Mesendoderm (in vitro differentiated cells): Measurements from ENCODE around the gene ZNF451. TPM values are rescaled to one million over a fixed set of nuclear protein-coding genes. Genes with fewer than 3 reads are reported as not detected.
A peak's percentile ranks its signal among the peaks of the same experiment; 100 is the strongest.
"Not testable (repeated sequence)": the region's sequence is repeated elsewhere in the genome, so short reads cannot be mapped to it uniquely, and the experiment has no call there.

Source experiments
- DNase-seq: peaks from one replicate; pipeline ENCODE4 v3.0.0; 2013
- H2AK5ac ChIP-seq: 2 replicates; pipeline ENCODE4 v1.6.1; 2013; ENCODE audit warnings: low read length, inconsistent platforms
- H2BK120ac ChIP-seq: 2 replicates; pipeline ENCODE4 v1.6.1; 2013; ENCODE audit warnings: low read depth, mild to moderate bottlenecking, low read length, moderate library complexity, mixed read lengths
- H2BK15ac ChIP-seq: replicated peaks from 2 replicates; pipeline ENCODE4 v1.6.1; 2013; ENCODE audit warnings: low read depth, mild to moderate bottlenecking, moderate library complexity
- H2BK5ac ChIP-seq: 2 replicates; pipeline ENCODE4 v1.6.1; 2013; ENCODE audit warnings: low read length, inconsistent platforms
- H3K18ac ChIP-seq: 2 replicates; pipeline ENCODE4 v1.6.1; 2013; ENCODE audit warnings: mild to moderate bottlenecking, low read length, mixed read lengths
- H3K23ac ChIP-seq: one replicate; pipeline ENCODE4 v1.6.1; 2013; ENCODE audit warnings: low read length
- H3K27ac ChIP-seq: 2 replicates; pipeline ENCODE4 v1.5.1; 2013; ENCODE audit warnings: low read depth, mild to moderate bottlenecking, inconsistent platforms, low read length, moderate library complexity
- H3K27me3 ChIP-seq: 2 replicates; pipeline ENCODE4 v1.6.1; 2013; ENCODE audit warnings: low read length, control low read depth, mild to moderate bottlenecking, inconsistent platforms; ENCODE audit not compliant: insufficient read depth, poor library complexity
- H3K36me3 ChIP-seq: 2 replicates; pipeline ENCODE4 v1.6.1; 2013; ENCODE audit warnings: low read length, inconsistent platforms; ENCODE audit not compliant: control insufficient read depth, insufficient read depth
- H3K4ac ChIP-seq: one replicate; pipeline ENCODE4 v1.6.1; 2013; ENCODE audit warnings: low read depth, mild to moderate bottlenecking, low read length, moderate library complexity
- H3K4me1 ChIP-seq: 2 replicates; pipeline ENCODE4 v1.6.1; 2013; ENCODE audit warnings: low read depth, low read length, inconsistent platforms; ENCODE audit not compliant: control insufficient read depth
- H3K4me2 ChIP-seq: 2 replicates; pipeline ENCODE4 v1.6.1; 2013; ENCODE audit warnings: low read length
- H3K4me3 ChIP-seq: 2 replicates; pipeline ENCODE4 v1.5.1; 2013; ENCODE audit warnings: mild to moderate bottlenecking, low read length
- H3K56ac ChIP-seq: one replicate; pipeline ENCODE4 v1.6.1; 2013; ENCODE audit warnings: low read length
- H3K79me1 ChIP-seq: 2 replicates; pipeline ENCODE4 v1.6.1; 2013; ENCODE audit warnings: low read length, inconsistent platforms
- H3K79me2 ChIP-seq: 2 replicates; pipeline ENCODE4 v1.6.1; 2013; ENCODE audit warnings: mild to moderate bottlenecking, low read length; ENCODE audit not compliant: control insufficient read depth, insufficient read depth
- H3K9ac ChIP-seq: 2 replicates; pipeline ENCODE4 v1.6.1; 2013; ENCODE audit warnings: low read length, inconsistent platforms
- H4K5ac ChIP-seq: one replicate; pipeline ENCODE4 v1.6.1; 2013; ENCODE audit warnings: low read length
- H4K8ac ChIP-seq: one replicate; pipeline ENCODE4 v1.6.1; 2013; ENCODE audit warnings: low read depth, mild to moderate bottlenecking, control low read depth, low read length, moderate library complexity
- WGBS: extraction: QIAGEN DNeasy Blood & Tissue Kit; methylation state at CpG from one replicate; pipeline ENCODE4 v1.1.7; 2013; ENCODE audit warnings: low lambda C conversion rate, missing lambda C conversion rate; ENCODE audit not compliant: insufficient coverage; ENCODE audit errors: extremely low coverage; 5-methylcytosine and 5-hydroxymethylcytosine counted together
- polyA plus RNA-seq, 2 experiments: library from polyadenylated mRNA; stranded (reverse); fragments of 200-250 nt; gene quantifications; one replicate each; pipeline ENCODE4 v1.2.3, GENCODE V29; 2013

ZNF451 gene, protein sequence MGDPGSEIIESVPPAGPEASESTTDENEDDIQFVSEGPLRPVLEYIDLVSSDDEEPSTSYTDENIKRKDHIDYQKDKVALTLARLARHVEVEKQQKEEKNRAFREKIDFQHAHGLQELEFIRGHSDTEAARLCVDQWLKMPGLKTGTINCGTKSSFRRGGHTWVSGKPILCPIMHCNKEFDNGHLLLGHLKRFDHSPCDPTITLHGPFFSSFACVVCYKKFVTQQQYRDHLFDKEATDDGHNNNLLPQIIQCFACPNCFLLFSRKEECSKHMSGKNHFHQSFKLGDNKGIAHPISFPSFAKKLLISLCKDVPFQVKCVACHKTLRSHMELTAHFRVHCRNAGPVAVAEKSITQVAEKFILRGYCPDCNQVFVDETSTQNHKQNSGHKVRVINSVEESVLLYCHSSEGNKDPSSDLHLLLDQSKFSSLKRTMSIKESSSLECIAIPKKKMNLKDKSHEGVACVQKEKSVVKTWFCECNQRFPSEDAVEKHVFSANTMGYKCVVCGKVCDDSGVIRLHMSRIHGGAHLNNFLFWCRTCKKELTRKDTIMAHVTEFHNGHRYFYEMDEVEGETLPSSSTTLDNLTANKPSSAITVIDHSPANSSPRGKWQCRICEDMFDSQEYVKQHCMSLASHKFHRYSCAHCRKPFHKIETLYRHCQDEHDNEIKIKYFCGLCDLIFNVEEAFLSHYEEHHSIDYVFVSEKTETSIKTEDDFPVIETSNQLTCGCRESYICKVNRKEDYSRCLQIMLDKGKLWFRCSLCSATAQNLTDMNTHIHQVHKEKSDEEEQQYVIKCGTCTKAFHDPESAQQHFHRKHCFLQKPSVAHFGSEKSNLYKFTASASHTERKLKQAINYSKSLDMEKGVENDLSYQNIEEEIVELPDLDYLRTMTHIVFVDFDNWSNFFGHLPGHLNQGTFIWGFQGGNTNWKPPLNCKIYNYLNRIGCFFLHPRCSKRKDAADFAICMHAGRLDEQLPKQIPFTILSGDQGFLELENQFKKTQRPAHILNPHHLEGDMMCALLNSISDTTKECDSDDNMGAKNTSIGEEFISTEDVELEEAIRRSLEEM
- 13.5 TPM for polyA plus RNA-seq (2013, experiment 1 of 2)
- polyA plus RNA-seq (2013, experiment 2 of 2) = 13.1 TPM

DNA sequence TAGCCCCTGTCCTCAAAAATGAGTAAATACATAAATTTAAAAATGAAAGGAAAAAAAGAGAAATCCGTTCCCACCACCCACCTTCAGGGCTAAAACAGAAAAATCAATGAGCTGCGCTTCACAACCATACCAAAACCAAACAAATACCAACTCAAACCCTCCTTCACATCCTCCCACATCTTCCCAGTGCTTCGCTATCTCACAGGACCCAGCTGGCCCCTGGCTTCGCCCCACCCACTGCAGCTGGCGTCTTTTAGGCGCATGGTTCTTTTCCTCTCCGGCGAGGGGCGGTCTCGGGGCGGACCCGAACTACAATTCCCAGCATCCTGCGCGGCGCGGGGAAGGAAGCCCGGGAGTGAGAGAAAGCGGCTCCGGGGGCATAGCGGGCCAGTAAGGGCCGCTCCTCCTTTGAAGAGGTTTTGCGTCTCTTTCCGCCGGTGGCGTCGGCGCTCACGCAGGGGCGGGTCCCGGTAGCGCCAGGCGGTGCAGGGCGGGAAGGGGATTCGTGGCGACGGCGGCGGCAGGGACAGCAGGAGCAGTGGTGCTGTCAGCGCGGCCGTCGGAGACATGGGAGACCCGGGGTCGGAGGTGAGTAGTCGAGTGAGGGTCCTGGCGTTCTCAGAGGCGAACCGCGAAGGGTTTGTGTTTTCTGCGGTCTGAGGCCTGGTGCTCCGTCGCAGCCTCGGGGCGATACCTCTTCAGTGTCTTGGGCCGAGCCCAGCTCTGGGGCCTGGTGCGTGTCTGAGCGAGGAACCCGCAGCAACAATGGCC is at the start of gene ZNF451:
TSS of gene ZNF451 (plus strand) at position 502 of the 771 bp plus-strand sequence. CDS start at position 568, 66 bp downstream.
- H3K4me2 ChIP-seq = no peak within 1 kb of the TSS
- H3K56ac ChIP-seq = peak within 1 kb of the TSS; percentile 94
- H3K4ac ChIP-seq = no peak within 1 kb of the TSS
- no peak within 1 kb of the TSS for H3K23ac ChIP-seq
- peak; percentile 99 for DNase-seq
- peak within 1 kb of the TSS; percentile 81 for H3K9ac ChIP-seq
- no peak within 1 kb of the TSS for H4K5ac ChIP-seq
- H2AK5ac ChIP-seq = no peak within 1 kb of the TSS
- peaks cover 1% of the 10 kb centered on the region for H3K79me1 ChIP-seq
- no peak within 1 kb of the TSS for H2BK120ac ChIP-seq
- peaks cover 11% of the 10 kb centered on the region for H3K79me2 ChIP-seq
- H4K8ac ChIP-seq = no peak within 1 kb of the TSS
- no peak within 1 kb of the TSS for H2BK15ac ChIP-seq
- H2BK5ac ChIP-seq = no peak within 1 kb of the TSS
- no CpG with 5 or more reads among the region's 58 CpGs for WGBS
- peak within 1 kb of the TSS; percentile 79 for H3K27ac ChIP-seq
- no peak within 1 kb of the TSS for H3K18ac ChIP-seq
- no peaks in the 10 kb centered on the region for H3K27me3 ChIP-seq
- peaks cover 1% of the 10 kb centered on the region for H3K4me1 ChIP-seq
- H3K4me3 ChIP-seq = peak within 1 kb of the TSS; percentile 61
- H3K36me3 ChIP-seq = no peaks in the 10 kb centered on the region

DNA sequence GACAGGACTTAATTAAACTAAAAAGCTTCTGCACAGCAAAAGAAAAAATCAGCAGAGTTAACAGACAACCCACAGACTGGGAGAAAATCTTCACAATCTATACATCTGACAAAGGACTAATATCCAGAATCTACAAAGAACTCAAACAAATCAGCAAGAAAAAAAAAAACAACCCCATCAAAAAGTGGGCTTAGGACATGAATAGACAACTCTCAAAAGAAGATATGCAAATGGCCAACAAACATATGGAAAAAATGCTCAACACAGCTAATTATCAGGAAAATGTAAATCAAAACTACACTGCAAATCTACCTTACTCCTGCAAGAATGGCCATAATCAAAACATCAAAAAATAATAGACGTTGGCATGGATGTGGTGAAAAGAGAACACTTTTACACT is 45.9 kb upstream of the ZNF451 start:
- not testable (repeated sequence) for H3K4me2 ChIP-seq, H3K23ac ChIP-seq, H2AK5ac ChIP-seq, H3K27me3 ChIP-seq, H4K8ac ChIP-seq, H3K4me1 ChIP-seq, H3K56ac ChIP-seq, H3K79me1 ChIP-seq, H3K9ac ChIP-seq, H3K27ac ChIP-seq, DNase-seq, H3K4ac ChIP-seq, H2BK15ac ChIP-seq, H2BK5ac ChIP-seq, H3K4me3 ChIP-seq, H3K36me3 ChIP-seq, H2BK120ac ChIP-seq, H3K79me2 ChIP-seq, H3K18ac ChIP-seq, H4K5ac ChIP-seq
- WGBS = no CpG with 5 or more reads among the region's 1 CpG

DNA sequence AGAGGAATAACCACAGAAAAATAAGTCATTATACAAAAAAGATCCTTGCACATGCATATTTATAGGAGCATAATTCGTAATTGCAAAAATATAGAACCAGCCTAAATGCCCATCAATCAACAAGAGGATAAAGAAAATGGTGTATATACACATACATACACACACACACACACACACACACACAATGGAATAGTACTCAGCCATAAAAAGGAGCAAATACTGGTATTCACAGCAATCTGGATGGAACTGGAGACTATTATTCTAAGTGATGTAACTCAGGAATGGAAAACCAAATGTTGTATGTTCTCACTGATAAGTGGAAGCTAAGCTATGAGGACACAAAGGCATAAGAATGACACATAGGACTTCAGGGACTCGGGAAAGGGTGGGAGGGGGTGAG is 45.4 kb upstream of the ZNF451 start:
- H4K5ac ChIP-seq = no peak overlapping the region
- no peak overlapping the region for H3K4me2 ChIP-seq
- peaks cover 2% of the 10 kb centered on the region for H3K79me1 ChIP-seq
- H3K23ac ChIP-seq = no peak overlapping the region
- no peaks in the 10 kb centered on the region for H3K4me1 ChIP-seq
- H3K79me2 ChIP-seq = peaks cover 6% of the 10 kb centered on the region
- no peak overlapping the region for H3K9ac ChIP-seq
- no peak overlapping the region for H2AK5ac ChIP-seq
- no peak overlapping the region for H2BK120ac ChIP-seq
- H3K56ac ChIP-seq = no peak overlapping the region
- no peaks in the 10 kb centered on the region for H3K27me3 ChIP-seq
- H2BK15ac ChIP-seq = no peak overlapping the region
- H3K4ac ChIP-seq = no peak overlapping the region
- no peak overlapping the region for H4K8ac ChIP-seq
- H3K27ac ChIP-seq = no peak overlapping the region
- H3K4me3 ChIP-seq = no peak overlapping the region
- H2BK5ac ChIP-seq = no peak overlapping the region
- no CpG with 5 or more reads among the region's 2 CpGs for WGBS
- H3K36me3 ChIP-seq = no peaks in the 10 kb centered on the region
- no peak overlapping the region for H3K18ac ChIP-seq
- DNase-seq = no peak

- H2BK15ac ChIP-seq, H2BK5ac ChIP-seq, H2AK5ac ChIP-seq, H4K8ac ChIP-seq, H3K18ac ChIP-seq, H3K23ac ChIP-seq, H3K4ac ChIP-seq, H3K79me2 ChIP-seq, H2BK120ac ChIP-seq, H3K36me3 ChIP-seq, H3K4me1 ChIP-seq, H3K27me3 ChIP-seq, H3K79me1 ChIP-seq, H4K5ac ChIP-seq: not testable (repeated sequence)
- no CpG with 5 or more reads among the region's 78 CpGs for WGBS
- Histone ChIP-seq H3K27ac (peak within 1 kb of the TSS; percentile 12), H3K4me3 (peak within 1 kb of the TSS; percentile 62), H3K9ac (peak within 1 kb of the TSS; percentile 59), H3K4me2 (peak within 1 kb of the TSS; percentile 59), H3K56ac (peak within 1 kb of the TSS; percentile 77)
- DNase-seq = peak; percentile 93
Measured at GRCh38 chr6:57046332-57047256, 43.4 kb upstream of the ZNF451 start, which contains the start of gene KIAA1586. KIAA1586 (plus strand) TSS chr6:57046693; CDS start chr6:57046756, 63 bp downstream.
